ENCODE data around the gene B4GALT1. TPM values are rescaled to one million over a fixed set of nuclear protein-coding genes. Genes with fewer than 3 reads are reported as not detected.
A peak's percentile ranks its signal among the peaks of the same experiment; 100 is the strongest.

The B4GALT1 gene
- polyA plus RNA-seq, 3 donors from 2014 or later: 21.7 to 49.2 (median 44.2) TPM

- H3K9me3 Mint-ChIP-seq: no peaks in the 10 kb centered on the region
- peaks cover 91 to 100% of the 10 kb centered on the region in 2 donors for H3K4me1 Mint-ChIP-seq
- H3K4me3 Mint-ChIP-seq: peak overlapping the region in 4 of 5 donors; percentile 53 to 75 (median 69)
- H3K27ac Mint-ChIP-seq: peak overlapping the region; percentile 78 to 96 (median 92)
- H3K36me3 Mint-ChIP-seq: peaks cover 0 to 5% (median 4%) of the 10 kb centered on the region in 3 donors
- H3K27me3 Mint-ChIP-seq (ENCODE audit: low read depth in 3 of 3): peaks cover 2 to 7% (median 7%) of the 10 kb centered on the region in 3 donors
- DNase-seq: no peak
Observed at GRCh38 chr9:33151007-33151557, 16.1 kb downstream of the B4GALT1 start.

GRCh38 chr9:33148367-33149014 is 18.6 kb downstream of the B4GALT1 start:
- peak overlapping the region in 5 of 6 donors; percentile 17 to 79 (median 21) for H3K27ac Mint-ChIP-seq
- peaks cover 0 to 5% (median 4%) of the 10 kb centered on the region in 3 donors for H3K36me3 Mint-ChIP-seq
- H3K9me3 Mint-ChIP-seq: no peaks in the 10 kb centered on the region
- peaks cover 92 to 100% of the 10 kb centered on the region in 2 donors for H3K4me1 Mint-ChIP-seq
- DNase-seq: no peak
- peaks cover 2 to 9% (median 4%) of the 10 kb centered on the region in 3 donors for H3K27me3 Mint-ChIP-seq (ENCODE audit: low read depth in 3 of 3)
- H3K4me3 Mint-ChIP-seq: no peak overlapping the region

- peaks cover 90 to 100% of the 10 kb centered on the region in 2 donors for H3K4me1 Mint-ChIP-seq
- no peak for DNase-seq
- peak overlapping the region in 1 of 5 donors; percentile 56 for H3K4me3 Mint-ChIP-seq
- H3K27me3 Mint-ChIP-seq (ENCODE audit: low read depth in 3 of 3): peaks cover 5 to 10% (median 10%) of the 10 kb centered on the region in 3 donors
- peaks cover 0 to 5% (median 4%) of the 10 kb centered on the region in 3 donors for H3K36me3 Mint-ChIP-seq
- no peaks in the 10 kb centered on the region for H3K9me3 Mint-ChIP-seq
- peak overlapping the region in 5 of 6 donors; percentile 28 to 74 (median 48) for H3K27ac Mint-ChIP-seq
Observed at GRCh38 chr9:33147416-33148169, 19.5 kb downstream of the B4GALT1 start.

GRCh38 chr9:33146298-33146697 is 20.8 kb downstream of the B4GALT1 start:
- peaks cover 90 to 100% of the 10 kb centered on the region in 2 donors for H3K4me1 Mint-ChIP-seq
- peak overlapping the region in 1 of 5 donors; percentile 30 for H3K4me3 Mint-ChIP-seq
- no peak for DNase-seq
- peaks cover 0 to 8% (median 5%) of the 10 kb centered on the region in 3 donors for H3K36me3 Mint-ChIP-seq
- no peaks in the 10 kb centered on the region for H3K9me3 Mint-ChIP-seq
- peak overlapping the region in 5 of 6 donors; percentile 44 to 98 (median 62) for H3K27ac Mint-ChIP-seq
- H3K27me3 Mint-ChIP-seq (ENCODE audit: low read depth in 3 of 3): peaks cover 11 to 17% (median 12%) of the 10 kb centered on the region in 3 donors

GRCh38 chr9:33144551-33144950 is 22.6 kb downstream of the B4GALT1 start:
- Mint-ChIP-seq H3K27me3 (ENCODE audit: low read depth in 3 of 3) (peaks cover 11 to 18% (median 17%) of the 10 kb centered on the region in 3 donors), H3K4me3 (peak overlapping the region; percentile 53 to 85 (median 78)), H3K27ac (peak overlapping the region; percentile 94 to 98 (median 96)), H3K9me3 (no peaks in the 10 kb centered on the region), H3K4me1 (peaks cover 95 to 100% of the 10 kb centered on the region in 2 donors), H3K36me3 (peaks cover 0 to 13% (median 5%) of the 10 kb centered on the region in 3 donors)
- DNase-seq: no peak

- Mint-ChIP-seq H3K27me3 (ENCODE audit: low read depth in 3 of 3) (peaks cover 14 to 24% (median 24%) of the 10 kb centered on the region in 3 donors), H3K4me1 (peaks cover 97 to 100% of the 10 kb centered on the region in 2 donors), H3K9me3 (no peaks in the 10 kb centered on the region), H3K4me3 (peak overlapping the region; percentile 78 to 91 (median 83)), H3K36me3 (peaks cover 0 to 13% (median 5%) of the 10 kb centered on the region in 3 donors), H3K27ac (peak overlapping the region; percentile 94 to 98 (median 96))
- DNase-seq: peak; percentile 54 to 63 (median 57)
Observed at GRCh38 chr9:33143241-33143661, 23.9 kb downstream of the B4GALT1 start.

- Mint-ChIP-seq H3K36me3 (peaks cover 0 to 12% (median 3%) of the 10 kb centered on the region in 3 donors), H3K9me3 (no peaks in the 10 kb centered on the region), H3K27me3 (ENCODE audit: low read depth in 3 of 3) (peaks cover 18 to 28% (median 24%) of the 10 kb centered on the region in 3 donors), H3K4me1 (peaks cover 98 to 100% of the 10 kb centered on the region in 2 donors), H3K27ac (peak overlapping the region; percentile 94 to 99 (median 96)), H3K4me3 (peak overlapping the region; percentile 82 to 92 (median 87))
- peak in 2 of 3 donors; percentile 58 to 65 for DNase-seq
Observed at GRCh38 chr9:33142535-33142934, 24.6 kb downstream of the B4GALT1 start.

- Mint-ChIP-seq H3K27ac (peak overlapping the region; percentile 94 to 99 (median 96)), H3K27me3 (ENCODE audit: low read depth in 3 of 3) (peaks cover 24 to 40% (median 30%) of the 10 kb centered on the region in 3 donors), H3K36me3 (peaks cover 0 to 9% (median 3%) of the 10 kb centered on the region in 3 donors), H3K4me3 (peak overlapping the region; percentile 82 to 92 (median 87)), H3K9me3 (no peaks in the 10 kb centered on the region), H3K4me1 (peaks cover 98 to 100% of the 10 kb centered on the region in 2 donors)
- DNase-seq: no peak
Observed at GRCh38 chr9:33140401-33141360, 26.5 kb downstream of the B4GALT1 start.

- peaks cover 27 to 43% (median 34%) of the 10 kb centered on the region in 3 donors for H3K27me3 Mint-ChIP-seq (ENCODE audit: low read depth in 3 of 3)
- H3K36me3 Mint-ChIP-seq: peaks cover 0 to 13% (median 4%) of the 10 kb centered on the region in 3 donors
- peak overlapping the region; percentile 94 to 99 (median 96) for H3K27ac Mint-ChIP-seq
- peak overlapping the region; percentile 68 to 88 (median 77) for H3K4me3 Mint-ChIP-seq
- H3K9me3 Mint-ChIP-seq: no peaks in the 10 kb centered on the region
- H3K4me1 Mint-ChIP-seq: peaks cover 98 to 100% of the 10 kb centered on the region in 2 donors
- DNase-seq: no peak
Observed at GRCh38 chr9:33139421-33140228, 27.5 kb downstream of the B4GALT1 start.

GRCh38 chr9:33138768-33139167 is 28.4 kb downstream of the B4GALT1 start:
- Mint-ChIP-seq H3K27me3 (ENCODE audit: low read depth in 3 of 3) (peaks cover 27 to 43% (median 28%) of the 10 kb centered on the region in 3 donors), H3K4me1 (peaks cover 93 to 100% of the 10 kb centered on the region in 2 donors), H3K27ac (peak overlapping the region; percentile 94 to 99 (median 96)), H3K36me3 (peaks cover 5 to 17% (median 8%) of the 10 kb centered on the region in 3 donors), H3K9me3 (no peaks in the 10 kb centered on the region), H3K4me3 (peak overlapping the region; percentile 68 to 88 (median 77))
- DNase-seq: peak in 1 of 3 donors; percentile 43

GRCh38 chr9:33137781-33138264 is 29.3 kb downstream of the B4GALT1 start:
- H3K27ac Mint-ChIP-seq: peak overlapping the region; percentile 94 to 99 (median 96)
- peak overlapping the region; percentile 68 to 88 (median 77) for H3K4me3 Mint-ChIP-seq
- peaks cover 11 to 24% (median 14%) of the 10 kb centered on the region in 3 donors for H3K36me3 Mint-ChIP-seq
- peak; percentile 62 to 74 (median 74) for DNase-seq
- H3K4me1 Mint-ChIP-seq: peaks cover 91 to 96% of the 10 kb centered on the region in 2 donors
- no peaks in the 10 kb centered on the region for H3K9me3 Mint-ChIP-seq
- peaks cover 28 to 47% (median 33%) of the 10 kb centered on the region in 3 donors for H3K27me3 Mint-ChIP-seq (ENCODE audit: low read depth in 3 of 3)
